NT2/D1 (cell line): ENCODE results near the gene PRODH2.
A peak's percentile ranks its signal among the peaks of the same experiment; 100 is the strongest.

Experiments used
- DNase-seq: peaks from one replicate; pipeline ENCODE4 v3.0.0-alpha.2; 2011; ENCODE audit warnings: low read depth, low spot score
- H3K27me3 ChIP-seq: 2 replicates; pipeline ENCODE4 v1.6.0; 2011; ENCODE audit warnings: mild to moderate bottlenecking; ENCODE audit not compliant: insufficient read length, insufficient read depth
- H3K36me3 ChIP-seq: 2 replicates; pipeline ENCODE4 v1.6.1; 2011; ENCODE audit warnings: mild to moderate bottlenecking, low read length, mixed read lengths; ENCODE audit not compliant: insufficient read depth, insufficient read length
- H3K4me1 ChIP-seq: 2 replicates; pipeline ENCODE4 v1.5.1; 2011; ENCODE audit not compliant: insufficient read depth, insufficient read length
- H3K4me3 ChIP-seq: 2 replicates; pipeline ENCODE4 v1.5.1; 2011; ENCODE audit warnings: low read depth; ENCODE audit not compliant: insufficient read length
- H3K9ac ChIP-seq: 2 replicates; pipeline ENCODE4 v1.6.0; 2011; ENCODE audit warnings: low read depth; ENCODE audit not compliant: insufficient read length
- H3K9me3 ChIP-seq: 2 replicates; pipeline ENCODE4 v1.5.1; 2011; ENCODE audit warnings: mild to moderate bottlenecking, low read length; ENCODE audit not compliant: insufficient read depth
- SUZ12 ChIP-seq: IDR thresholded peaks from 2 replicates; pipeline ENCODE4 v1.6.1; 2011; ENCODE audit not compliant: insufficient read length, insufficient read depth; ENCODE audit errors: extremely low read depth
- YY1 ChIP-seq: IDR thresholded peaks from 2 replicates; pipeline ENCODE4 v1.6.1; 2011; ENCODE audit not compliant: insufficient read length, insufficient read depth
- ZNF274 ChIP-seq: IDR thresholded peaks from 2 replicates; pipeline ENCODE4 v1.6.1; 2011; ENCODE audit warnings: mild to moderate bottlenecking, low read depth, low read length

Gene PRODH2

GRCh38 chr19:35786299-35787160, 26.1 kb downstream of the PRODH2 start:
- Histone ChIP-seq H3K9ac (no peak overlapping the region), H3K36me3 (no peaks in the 10 kb centered on the region)
- TF ChIP-seq ZNF274 (no peak), SUZ12 (no peak), YY1 (no peak)

GRCh38 chr19:35785339-35785627, 27.4 kb downstream of the PRODH2 start:
- no peaks in the 10 kb centered on the region for H3K36me3 ChIP-seq
- H3K27me3 ChIP-seq, result no peaks in the 10 kb centered on the region
- DNase-seq, result no peak
- no peaks in the 10 kb centered on the region for H3K9me3 ChIP-seq
- TF ChIP-seq ZNF274, result no peak
- no peak for TF ChIP-seq SUZ12
- TF ChIP-seq YY1, result no peak
- H3K9ac ChIP-seq, result peak overlapping the region; percentile 74
- H3K4me1 ChIP-seq, result peaks cover 22% of the 10 kb centered on the region
- H3K4me3 ChIP-seq, result peak overlapping the region; percentile 32

More at GRCh38 chr19:35786299-35787160, 26.1 kb downstream of the PRODH2 start:
- no peak for DNase-seq
- Histone ChIP-seq H3K4me3 (no peak overlapping the region), H3K4me1 (peaks cover 23% of the 10 kb centered on the region), H3K9me3 (no peaks in the 10 kb centered on the region), H3K27me3 (no peaks in the 10 kb centered on the region)

GRCh38 chr19:35784503-35785338, 27.9 kb downstream of the PRODH2 start:
- peak overlapping the region; percentile 32 for H3K4me3 ChIP-seq
- TF ChIP-seq YY1 (no peak), SUZ12 (no peak), ZNF274 (no peak)

GRCh38 chr19:35783469-35784434, 28.9 kb downstream of the PRODH2 start:
- Histone ChIP-seq H3K36me3 (no peaks in the 10 kb centered on the region), H3K4me3 (no peak overlapping the region), H3K9ac (no peak overlapping the region), H3K4me1 (peaks cover 16% of the 10 kb centered on the region), H3K9me3 (no peaks in the 10 kb centered on the region), H3K27me3 (no peaks in the 10 kb centered on the region)
- DNase-seq, result no peak
- TF ChIP-seq ZNF274 (no peak), SUZ12 (no peak), YY1 (no peak)

More at GRCh38 chr19:35784503-35785338, 27.9 kb downstream of the PRODH2 start:
- DNase-seq, result no peak
- H3K9me3 ChIP-seq, result no peaks in the 10 kb centered on the region
- no peaks in the 10 kb centered on the region for H3K36me3 ChIP-seq
- peaks cover 21% of the 10 kb centered on the region for H3K4me1 ChIP-seq
- H3K27me3 ChIP-seq, result no peaks in the 10 kb centered on the region
- H3K9ac ChIP-seq, result peak overlapping the region; percentile 74

- H3K9ac ChIP-seq, result no peak overlapping the region
- TF ChIP-seq YY1 (no peak), ZNF274 (no peak), SUZ12 (no peak)
- H3K27me3 ChIP-seq, result peaks cover 12% of the 10 kb centered on the region
- no peaks in the 10 kb centered on the region for H3K9me3 ChIP-seq
- no peak overlapping the region for H3K4me3 ChIP-seq
- peaks cover 20% of the 10 kb centered on the region for H3K4me1 ChIP-seq
- no peaks in the 10 kb centered on the region for H3K36me3 ChIP-seq
- no peak for DNase-seq
Observed at GRCh38 chr19:35782589-35782988, 30.1 kb downstream of the PRODH2 start.

GRCh38 chr19:35781650-35782049, 31.0 kb downstream of the PRODH2 start:
- no peak for TF ChIP-seq SUZ12
- TF ChIP-seq ZNF274, result no peak
- TF ChIP-seq YY1, result no peak
- H3K4me3 ChIP-seq, result no peak overlapping the region
- no peaks in the 10 kb centered on the region for H3K36me3 ChIP-seq
- peaks cover 21% of the 10 kb centered on the region for H3K4me1 ChIP-seq
- peaks cover 15% of the 10 kb centered on the region for H3K27me3 ChIP-seq
- no peak for DNase-seq
- H3K9ac ChIP-seq, result peak overlapping the region; percentile 18
- no peaks in the 10 kb centered on the region for H3K9me3 ChIP-seq
